Measurements from ENCODE around the gene SRBD1.

GRCh38 chr2:45623098-45623497 lies 12.0 kb upstream of the SRBD1 start:
- TF ChIP-seq EZH2 (IDR thresholded peaks at IDR 0.05; ENCODE audit: insufficient read depth, poor library complexity, severe bottlenecking) (no peak), EZH2phosphoT487 (IDR thresholded peaks at IDR 0.05; ENCODE audit: insufficient read depth, low read depth) (no peak)
